C4-2B (cell line): ENCODE results near the gene IQCK.

Source experiments
- ZFX ChIP-seq: fragments of 450-650 bp; IDR thresholded peaks from 2 replicates; pipeline ENCODE4 v1.6.1; 2017
- TF ChIP-seq, protein P1 (sequence below): fragments of 450-650 bp; conservative IDR thresholded peaks from 2 replicates; pipeline ENCODE4 v1.5.1; 2017; ENCODE audit warnings: mild to moderate bottlenecking

GRCh38 chr16:19817122-19817521, 99.1 kb downstream of the IQCK start:
- TF ChIP-seq, protein P1, sequence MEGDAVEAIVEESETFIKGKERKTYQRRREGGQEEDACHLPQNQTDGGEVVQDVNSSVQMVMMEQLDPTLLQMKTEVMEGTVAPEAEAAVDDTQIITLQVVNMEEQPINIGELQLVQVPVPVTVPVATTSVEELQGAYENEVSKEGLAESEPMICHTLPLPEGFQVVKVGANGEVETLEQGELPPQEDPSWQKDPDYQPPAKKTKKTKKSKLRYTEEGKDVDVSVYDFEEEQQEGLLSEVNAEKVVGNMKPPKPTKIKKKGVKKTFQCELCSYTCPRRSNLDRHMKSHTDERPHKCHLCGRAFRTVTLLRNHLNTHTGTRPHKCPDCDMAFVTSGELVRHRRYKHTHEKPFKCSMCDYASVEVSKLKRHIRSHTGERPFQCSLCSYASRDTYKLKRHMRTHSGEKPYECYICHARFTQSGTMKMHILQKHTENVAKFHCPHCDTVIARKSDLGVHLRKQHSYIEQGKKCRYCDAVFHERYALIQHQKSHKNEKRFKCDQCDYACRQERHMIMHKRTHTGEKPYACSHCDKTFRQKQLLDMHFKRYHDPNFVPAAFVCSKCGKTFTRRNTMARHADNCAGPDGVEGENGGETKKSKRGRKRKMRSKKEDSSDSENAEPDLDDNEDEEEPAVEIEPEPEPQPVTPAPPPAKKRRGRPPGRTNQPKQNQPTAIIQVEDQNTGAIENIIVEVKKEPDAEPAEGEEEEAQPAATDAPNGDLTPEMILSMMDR: no peak
- no peak for TF ChIP-seq ZFX
